MM.1S (cell line): Measurements from ENCODE around the gene CASQ1.

ENCODE experiments used
- DNase-seq: peaks from one replicate; pipeline ENCODE4 v3.0.0-alpha.2; 2015
- H2AFZ ChIP-seq: fragments of 300-600 bp; sonication (generic); 2 replicates; pipeline ENCODE4 v1.6.0; 2016; ENCODE audit warnings: antibody characterized with exemption, low read length
- H3F3A ChIP-seq: fragments of 300-600 bp; sonication (generic); 2 replicates; pipeline ENCODE4 v1.6.1; 2016; ENCODE audit warnings: mild to moderate bottlenecking, antibody characterized with exemption, low read length, moderate library complexity, mixed read lengths; ENCODE audit not compliant: insufficient read depth
- H3K27ac ChIP-seq: fragments of 300-600 bp; sonication (generic); 2 replicates; pipeline ENCODE4 v1.5.1; 2016; ENCODE audit warnings: mild to moderate bottlenecking, low read length
- H3K27me3 ChIP-seq: fragments of 300-600 bp; sonication (generic); replicated peaks from 2 replicates; pipeline ENCODE4 v1.6.0; 2016; ENCODE audit warnings: low read length; ENCODE audit not compliant: insufficient read depth
- H3K36me3 ChIP-seq: fragments of 300-600 bp; sonication (generic); replicated peaks from 2 replicates; pipeline ENCODE4 v1.6.1; 2016; ENCODE audit warnings: mild to moderate bottlenecking, low read length, mixed read lengths; ENCODE audit not compliant: insufficient read depth
- H3K4me1 ChIP-seq: fragments of 300-600 bp; sonication (generic); 2 replicates; pipeline ENCODE4 v1.6.1; 2016; ENCODE audit warnings: low read length, mixed read lengths
- H3K4me2 ChIP-seq: fragments of 300-600 bp; sonication (generic); 2 replicates; pipeline ENCODE4 v1.6.0; 2016; ENCODE audit warnings: low read depth, low read length
- H3K4me3 ChIP-seq: fragments of 300-600 bp; sonication (generic); 2 replicates; pipeline ENCODE4 v1.5.1; 2016; ENCODE audit warnings: low read length, mixed read lengths
- H3K79me2 ChIP-seq: fragments of 300-600 bp; sonication (generic); 2 replicates; pipeline ENCODE4 v1.6.1; 2016; ENCODE audit warnings: mixed run types, low read length, mixed read lengths
- H3K9ac ChIP-seq: fragments of 300-600 bp; sonication (generic); 2 replicates; pipeline ENCODE4 v1.6.1; 2016; ENCODE audit warnings: low read length, mixed read lengths
- H3K9me2 ChIP-seq: fragments of 300-600 bp; sonication (generic); replicated peaks from 2 replicates; pipeline ENCODE4 v1.6.1; 2016; ENCODE audit warnings: mild to moderate bottlenecking, low read length, mixed read lengths; ENCODE audit not compliant: insufficient read depth
- H3K9me3 ChIP-seq: fragments of 300-600 bp; sonication (generic); replicated peaks from 2 replicates; pipeline ENCODE4 v1.6.1; 2016; ENCODE audit warnings: mild to moderate bottlenecking, low read length, mixed read lengths; ENCODE audit not compliant: insufficient read depth
- H4K20me1 ChIP-seq: fragments of 300-600 bp; sonication (generic); 2 replicates; pipeline ENCODE4 v1.6.1; 2016; ENCODE audit warnings: mild to moderate bottlenecking, low read length, moderate library complexity, mixed read lengths; ENCODE audit not compliant: insufficient read depth
- EZH2 ChIP-seq: fragments of 300-600 bp; sonication (generic); optimal IDR thresholded peaks from 2 replicates; pipeline ENCODE3; 2017; ENCODE audit warnings: low read depth, mild to moderate bottlenecking, antibody characterized with exemption, low read length, mixed read lengths
- EZH2phosphoT487 ChIP-seq: fragments of 300-600 bp; sonication (generic); IDR thresholded peaks from 2 replicates; pipeline ENCODE4 v1.6.1; 2018; ENCODE audit warnings: antibody characterized with exemption, low read length
- TF ChIP-seq, protein P1 (sequence below): fragments of 300-600 bp; sonication (generic); IDR thresholded peaks from 2 replicates; pipeline ENCODE4 v1.5.1; 2016; ENCODE audit warnings: antibody characterized with exemption, low read length, mixed read lengths

CASQ1 gene

GRCh38 chr1:160224606-160225005, 34.2 kb downstream of the CASQ1 start:
- Histone ChIP-seq H3K9me3 (no peaks in the 10 kb centered on the region), H3K79me2 (no peaks in the 10 kb centered on the region), H3K4me3 (no peak overlapping the region), H4K20me1 (no peaks in the 10 kb centered on the region), H3K4me1 (peaks cover 11% of the 10 kb centered on the region), H2AFZ (no peak overlapping the region), H3K27ac (no peak overlapping the region), H3K27me3 (no peaks in the 10 kb centered on the region), H3K9ac (no peak overlapping the region), H3F3A (peaks cover 4% of the 10 kb centered on the region; the same call in 1 of the 2 replicates), H3K36me3 (peaks cover 18% of the 10 kb centered on the region), H3K9me2 (no peaks in the 10 kb centered on the region), H3K4me2 (no peak overlapping the region)
- DNase-seq: no peak
- TF ChIP-seq, protein P1, sequence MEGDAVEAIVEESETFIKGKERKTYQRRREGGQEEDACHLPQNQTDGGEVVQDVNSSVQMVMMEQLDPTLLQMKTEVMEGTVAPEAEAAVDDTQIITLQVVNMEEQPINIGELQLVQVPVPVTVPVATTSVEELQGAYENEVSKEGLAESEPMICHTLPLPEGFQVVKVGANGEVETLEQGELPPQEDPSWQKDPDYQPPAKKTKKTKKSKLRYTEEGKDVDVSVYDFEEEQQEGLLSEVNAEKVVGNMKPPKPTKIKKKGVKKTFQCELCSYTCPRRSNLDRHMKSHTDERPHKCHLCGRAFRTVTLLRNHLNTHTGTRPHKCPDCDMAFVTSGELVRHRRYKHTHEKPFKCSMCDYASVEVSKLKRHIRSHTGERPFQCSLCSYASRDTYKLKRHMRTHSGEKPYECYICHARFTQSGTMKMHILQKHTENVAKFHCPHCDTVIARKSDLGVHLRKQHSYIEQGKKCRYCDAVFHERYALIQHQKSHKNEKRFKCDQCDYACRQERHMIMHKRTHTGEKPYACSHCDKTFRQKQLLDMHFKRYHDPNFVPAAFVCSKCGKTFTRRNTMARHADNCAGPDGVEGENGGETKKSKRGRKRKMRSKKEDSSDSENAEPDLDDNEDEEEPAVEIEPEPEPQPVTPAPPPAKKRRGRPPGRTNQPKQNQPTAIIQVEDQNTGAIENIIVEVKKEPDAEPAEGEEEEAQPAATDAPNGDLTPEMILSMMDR: no peak
- TF ChIP-seq EZH2phosphoT487 (no peak), EZH2 (no peak)

- H3F3A ChIP-seq: peaks cover 4% of the 10 kb centered on the region; the same call in 1 of the 2 replicates
- peaks cover 18% of the 10 kb centered on the region for H3K36me3 ChIP-seq
- H3K27me3 ChIP-seq: no peaks in the 10 kb centered on the region
- no peaks in the 10 kb centered on the region for H3K79me2 ChIP-seq
- no peak overlapping the region for H3K4me2 ChIP-seq
- H3K9me2 ChIP-seq: no peaks in the 10 kb centered on the region
- no peak overlapping the region for H2AFZ ChIP-seq
- TF ChIP-seq EZH2 (no peak), EZH2phosphoT487 (no peak)
- TF ChIP-seq, protein P1: no peak
- no peak overlapping the region for H3K4me3 ChIP-seq
- H3K4me1 ChIP-seq: peaks cover 11% of the 10 kb centered on the region
- H4K20me1 ChIP-seq: no peaks in the 10 kb centered on the region
- no peak for DNase-seq
- H3K9ac ChIP-seq: no peak overlapping the region
- H3K9me3 ChIP-seq: no peaks in the 10 kb centered on the region
- no peak overlapping the region for H3K27ac ChIP-seq
Measured at GRCh38 chr1:160225345-160225744, 35.0 kb downstream of the CASQ1 start.

DNA sequence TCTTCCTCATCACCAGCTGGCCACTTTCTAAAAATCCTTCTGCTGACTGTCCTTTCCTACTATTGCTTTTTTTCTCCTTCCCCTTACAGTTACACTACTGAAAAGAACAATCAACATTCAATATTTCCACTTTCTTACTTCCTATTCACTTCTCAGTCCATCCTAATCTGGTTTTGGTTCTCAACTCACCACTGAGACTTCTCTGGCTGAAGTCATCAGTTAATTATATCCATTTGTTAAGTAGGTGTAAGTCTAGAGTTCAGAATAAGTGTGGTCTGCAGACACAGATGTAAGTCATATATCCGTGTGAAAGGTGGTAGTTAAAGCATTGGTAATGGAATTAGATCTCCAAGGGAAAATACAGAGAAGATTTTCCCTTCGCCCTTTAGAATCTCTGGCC, 36.2 kb downstream of the CASQ1 start:
- H4K20me1 ChIP-seq: no peaks in the 10 kb centered on the region
- TF ChIP-seq, protein P1: no peak
- TF ChIP-seq EZH2: no peak
- no peak for TF ChIP-seq EZH2phosphoT487

More for the DNA sequence above, 36.2 kb downstream of the CASQ1 start:
- no peak for DNase-seq
- H3K79me2 ChIP-seq: no peaks in the 10 kb centered on the region
- H3K9me2 ChIP-seq: no peaks in the 10 kb centered on the region
- H3K36me3 ChIP-seq: peaks cover 22% of the 10 kb centered on the region
- no peak overlapping the region for H3K4me3 ChIP-seq
- no peaks in the 10 kb centered on the region for H3K9me3 ChIP-seq
- peaks cover 4% of the 10 kb centered on the region; the same call in 1 of the 2 replicates for H3F3A ChIP-seq
- peak overlapping the region; percentile 34; the same call in 1 of the 2 replicates for H3K27ac ChIP-seq
- no peaks in the 10 kb centered on the region for H3K27me3 ChIP-seq
- H3K9ac ChIP-seq: no peak overlapping the region
- H2AFZ ChIP-seq: no peak overlapping the region
- H3K4me1 ChIP-seq: peaks cover 11% of the 10 kb centered on the region
- no peak overlapping the region for H3K4me2 ChIP-seq
